AG04450 (cell line): ENCODE data around the gene UNKL. TPM values are rescaled to one million over a fixed set of nuclear protein-coding genes. Genes with fewer than 3 reads are reported as not detected.

Source experiments
- CTCF ChIA-PET: fragments of 300-600, 350-600 bp; formaldehyde crosslinking; extraction: SDS; loops from one replicate; lab custom pipeline; 2022; ENCODE audit warnings: antibody characterized with exemption, inconsistent platforms; lab: Charles Lee
- POLR2A ChIA-PET: fragments of 350-600 bp; formaldehyde crosslinking; extraction: SDS; loops from one replicate; lab custom pipeline; 2021; ENCODE audit warnings: antibody characterized with exemption, inconsistent platforms; lab: Yijun Ruan, JAX
- DNase-seq: peaks from one replicate; pipeline ENCODE4 v3.0.0-alpha.2; 2011; ENCODE audit warnings: low read depth, low spot score
- H3K27ac ChIP-seq: one replicate; pipeline ENCODE4 v1.5.1; 2012; ENCODE audit warnings: low read depth, low read length, control low read depth
- H3K27me3 ChIP-seq: one replicate; pipeline ENCODE4 v1.6.0; 2012; ENCODE audit warnings: low read length; ENCODE audit not compliant: control insufficient read depth, insufficient read depth
- H3K4me3 ChIP-seq: 2 replicates; pipeline ENCODE4 v1.5.1; 2011; ENCODE audit warnings: mild to moderate bottlenecking, low read depth, low read length, control low read depth
- H3K9me3 ChIP-seq: 2 replicates; pipeline ENCODE4 v1.5.1; 2012; ENCODE audit warnings: low read length; ENCODE audit not compliant: control insufficient read depth, insufficient read depth
- polyA plus RNA-seq: library from polyadenylated mRNA; depleted of rRNA; stranded (reverse); fragments of >200 nt; gene quantifications from 2 replicates; pipeline ENCODE4 v1.2.3, GENCODE V29; 2011
- TF ChIP-seq, protein P1 (sequence below): IDR thresholded peaks from 2 replicates; pipeline ENCODE4 v1.5.1; 2011; ENCODE audit warnings: low read depth, low read length, control low read depth, inconsistent platforms

The UNKL gene
- polyA plus RNA-seq, 1 experiment: 7.6 TPM

DNA sequence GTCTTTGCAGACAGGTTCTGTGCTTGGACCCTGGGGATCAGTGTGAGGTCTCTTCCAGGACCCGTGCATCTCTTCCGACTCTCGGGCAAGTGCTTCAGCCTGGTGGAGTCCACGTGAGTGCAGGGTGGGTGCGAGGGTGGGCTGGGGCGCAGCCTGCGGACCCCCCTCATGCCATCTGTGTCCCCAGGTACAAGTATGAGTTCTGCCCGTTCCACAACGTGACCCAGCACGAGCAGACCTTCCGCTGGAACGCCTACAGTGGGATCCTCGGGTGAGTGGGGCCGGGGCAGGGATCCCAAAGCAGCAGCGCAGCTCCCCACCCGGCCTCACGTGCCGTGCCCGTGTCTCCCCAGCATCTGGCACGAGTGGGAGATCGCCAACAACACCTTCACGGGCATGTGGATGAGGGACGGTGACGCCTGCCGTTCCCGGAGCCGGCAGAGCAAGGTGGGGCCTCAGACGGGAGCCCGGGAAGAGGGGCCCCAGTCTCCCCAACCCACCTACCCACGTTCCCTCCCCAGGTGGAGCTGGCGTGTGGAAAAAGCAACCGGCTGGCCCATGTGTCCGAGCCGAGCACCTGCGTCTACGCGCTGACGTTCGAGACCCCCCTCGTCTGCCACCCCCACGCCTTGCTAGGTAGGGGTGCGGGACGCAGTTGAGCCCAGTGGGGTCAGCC lies 52.7 kb downstream of the UNKL start:
- no peaks in the 10 kb centered on the region for H3K27me3 ChIP-seq
- H3K4me3 ChIP-seq: no peak overlapping the region
- CTCF ChIA-PET: interaction anchor here (1.4 kb wide), 1 partner anchor 18 kb away, joined by 10 read pairs; no protein-coding TSS in a partner anchor
- DNase-seq: no peak
- no peaks in the 10 kb centered on the region for H3K9me3 ChIP-seq
- TF ChIP-seq, protein P1, sequence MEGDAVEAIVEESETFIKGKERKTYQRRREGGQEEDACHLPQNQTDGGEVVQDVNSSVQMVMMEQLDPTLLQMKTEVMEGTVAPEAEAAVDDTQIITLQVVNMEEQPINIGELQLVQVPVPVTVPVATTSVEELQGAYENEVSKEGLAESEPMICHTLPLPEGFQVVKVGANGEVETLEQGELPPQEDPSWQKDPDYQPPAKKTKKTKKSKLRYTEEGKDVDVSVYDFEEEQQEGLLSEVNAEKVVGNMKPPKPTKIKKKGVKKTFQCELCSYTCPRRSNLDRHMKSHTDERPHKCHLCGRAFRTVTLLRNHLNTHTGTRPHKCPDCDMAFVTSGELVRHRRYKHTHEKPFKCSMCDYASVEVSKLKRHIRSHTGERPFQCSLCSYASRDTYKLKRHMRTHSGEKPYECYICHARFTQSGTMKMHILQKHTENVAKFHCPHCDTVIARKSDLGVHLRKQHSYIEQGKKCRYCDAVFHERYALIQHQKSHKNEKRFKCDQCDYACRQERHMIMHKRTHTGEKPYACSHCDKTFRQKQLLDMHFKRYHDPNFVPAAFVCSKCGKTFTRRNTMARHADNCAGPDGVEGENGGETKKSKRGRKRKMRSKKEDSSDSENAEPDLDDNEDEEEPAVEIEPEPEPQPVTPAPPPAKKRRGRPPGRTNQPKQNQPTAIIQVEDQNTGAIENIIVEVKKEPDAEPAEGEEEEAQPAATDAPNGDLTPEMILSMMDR: no peak
- H3K27ac ChIP-seq: no peak overlapping the region
- POLR2A ChIA-PET: no interaction called here

DNA sequence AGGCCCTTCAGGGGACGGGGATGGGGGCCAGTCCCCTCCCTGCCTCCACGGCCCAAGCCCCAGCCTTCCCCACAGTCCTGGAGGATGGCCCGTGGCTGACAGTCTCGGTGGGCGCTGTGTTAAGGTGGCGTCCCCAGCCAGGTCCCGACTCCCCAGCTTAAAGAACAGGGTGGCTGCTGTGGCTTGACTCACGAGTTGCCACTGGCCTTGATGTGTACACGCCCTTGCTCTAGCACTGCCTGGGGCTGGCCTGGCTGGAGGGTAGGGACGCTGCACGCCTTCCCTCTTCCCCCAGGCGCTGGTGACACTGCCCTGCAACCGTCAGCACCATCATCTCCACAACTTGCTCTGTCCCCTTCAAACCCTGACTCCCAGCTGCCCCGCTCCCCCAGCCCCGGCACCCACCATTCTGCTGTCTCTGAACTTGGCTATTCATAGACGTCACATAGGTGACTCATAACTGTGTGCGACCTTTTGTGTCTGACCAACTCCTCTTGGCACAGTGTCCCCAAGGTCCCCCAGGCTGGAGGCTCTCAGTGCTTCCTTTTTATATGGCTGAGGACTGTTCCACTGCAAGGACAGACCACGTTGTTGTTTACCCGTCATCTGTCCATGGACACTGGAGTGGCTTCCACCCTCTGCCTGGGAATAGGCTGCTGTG lies 56.5 kb downstream of the UNKL start:
- no peak overlapping the region for H3K27ac ChIP-seq
- H3K4me3 ChIP-seq: no peak overlapping the region
- TF ChIP-seq, protein P1: no peak
- no peaks in the 10 kb centered on the region for H3K27me3 ChIP-seq
- ChIA-PET CTCF (no interaction called here), POLR2A (no interaction called here)
- no peaks in the 10 kb centered on the region; the same call in 1 of the 2 replicates for H3K9me3 ChIP-seq
- DNase-seq: no peak

DNA sequence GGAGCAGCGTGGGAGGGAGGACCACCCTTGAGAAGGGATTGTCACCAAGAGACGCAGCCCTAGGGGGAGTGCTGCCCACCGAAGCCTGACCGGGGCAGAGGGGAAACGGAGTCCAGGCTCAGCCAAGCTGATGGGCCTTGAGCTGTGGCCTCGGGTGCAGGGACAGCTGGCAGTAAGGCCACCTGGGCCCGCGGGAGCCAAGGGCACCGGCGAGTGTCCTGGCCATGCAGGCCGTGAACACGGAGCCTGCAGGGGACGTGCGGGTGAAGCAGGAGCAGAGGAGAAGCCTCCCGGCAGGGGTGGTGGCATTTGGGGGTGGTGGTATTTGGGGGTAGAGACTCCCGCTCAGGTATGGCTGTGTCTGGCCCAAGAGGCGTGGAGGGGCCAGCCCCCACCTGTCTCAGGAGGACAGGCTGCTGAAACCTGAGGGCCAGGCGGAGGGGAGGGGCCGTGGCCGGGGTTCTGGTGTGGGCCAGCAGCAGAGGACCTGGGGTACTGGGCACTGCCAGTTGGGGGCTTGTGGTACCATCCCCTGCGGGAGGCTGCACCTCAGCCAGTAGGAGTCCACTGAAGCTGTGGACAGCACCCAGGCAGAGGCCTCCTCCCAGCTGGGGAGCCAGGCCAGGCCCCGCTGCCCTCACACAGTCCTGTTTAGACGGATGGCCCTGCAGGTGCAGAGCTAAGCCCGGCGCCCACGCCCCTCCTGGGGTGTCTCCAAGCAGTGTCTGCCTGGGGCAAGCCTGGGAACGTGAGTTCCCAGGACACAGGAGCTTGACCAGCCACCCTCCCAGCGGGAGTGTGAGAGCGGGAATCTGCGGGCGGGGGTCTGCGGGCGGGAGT lies 58.2 kb downstream of the UNKL start:
- peaks cover 3% of the 10 kb centered on the region; the same call in 1 of the 2 replicates for H3K9me3 ChIP-seq
- H3K4me3 ChIP-seq: no peak overlapping the region
- no peak overlapping the region for H3K27ac ChIP-seq
- no peak for DNase-seq
- TF ChIP-seq, protein P1: no peak
- H3K27me3 ChIP-seq: no peaks in the 10 kb centered on the region
- ChIA-PET CTCF (no interaction called here), POLR2A (no interaction called here)

DNA sequence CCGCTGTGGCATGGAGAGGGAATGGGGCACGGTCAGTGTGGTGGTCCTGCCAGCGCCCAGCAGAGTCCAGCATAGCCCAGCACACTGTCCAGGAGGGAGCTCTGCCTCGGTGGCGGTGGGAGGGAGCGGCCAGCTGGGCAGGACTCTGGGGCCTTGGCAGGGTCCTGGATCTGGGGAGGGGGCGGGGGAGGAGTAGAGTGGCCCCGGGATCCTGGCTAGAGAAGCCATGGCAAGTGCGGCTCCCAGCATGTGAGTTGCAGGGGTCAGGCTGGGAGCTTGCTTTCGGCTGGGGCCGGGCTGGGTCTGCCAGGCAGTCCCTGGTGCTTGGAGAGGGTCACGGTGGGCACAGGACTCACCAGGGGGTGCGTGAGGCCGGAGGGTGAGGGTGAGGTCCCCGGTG lies 58.9 kb downstream of the UNKL start:
- H3K4me3 ChIP-seq: no peak overlapping the region
- ChIA-PET POLR2A (no interaction called here), CTCF (interaction anchor here (0.6 kb wide), 1 partner anchor 54 kb away, joined by 5 read pairs; no protein-coding TSS in a partner anchor)
- no peak for DNase-seq
- no peaks in the 10 kb centered on the region for H3K27me3 ChIP-seq
- peaks cover 3% of the 10 kb centered on the region; the same call in 1 of the 2 replicates for H3K9me3 ChIP-seq
- TF ChIP-seq, protein P1: no peak
- H3K27ac ChIP-seq: no peak overlapping the region
